Liver (tissue), 9 donors: ENCODE results near the gene CDC37. TPM values are rescaled to one million over a fixed set of nuclear protein-coding genes. Genes with fewer than 3 reads are reported as not detected.

Experiments
- DNase-seq: peaks from one replicate; pipeline ENCODE4 v3.0.0-alpha.2; 2017; ENCODE audit warnings: low spot score
- H3K27ac ChIP-seq, 2 donors: one replicate each; pipeline ENCODE4 v1.7.0; 2013; ENCODE audit warnings: inconsistent platforms in 2 of 2, low read length in 2 of 2, control low read depth in 1 of 2, low read depth in 1 of 2, mild to moderate bottlenecking in 1 of 2
- H3K27me3 ChIP-seq, 4 donors: one replicate each; pipeline versions ENCODE4 v1.6.1 to v1.7.0; 2013; ENCODE audit warnings: low read length in 3 of 4, inconsistent platforms in 1 of 4, mild to moderate bottlenecking in 1 of 4, moderate library complexity in 1 of 4; ENCODE audit not compliant: control insufficient read depth in 4 of 4, insufficient read depth in 4 of 4
- H3K36me3 ChIP-seq, 4 donors: one replicate each; pipeline versions ENCODE4 v1.6.1 to v1.7.0; 2013; ENCODE audit warnings: low read length in 3 of 4, mild to moderate bottlenecking in 3 of 4, low read depth in 1 of 4, moderate library complexity in 1 of 4; ENCODE audit not compliant: control insufficient read depth in 4 of 4, insufficient read depth in 3 of 4
- H3K4me1 ChIP-seq, 4 donors: one replicate each; pipeline versions ENCODE4 v1.6.1 to v1.7.0; 2013; ENCODE audit warnings: low read length in 3 of 4, mild to moderate bottlenecking in 3 of 4, moderate library complexity in 1 of 4; ENCODE audit not compliant: control insufficient read depth in 4 of 4, insufficient read depth in 4 of 4
- H3K4me3 ChIP-seq, 3 donors: one replicate each; pipeline versions ENCODE4 v1.6.1 to v1.7.0; 2013; ENCODE audit warnings: low read length in 3 of 3, control low read depth in 1 of 3, low read depth in 1 of 3, mild to moderate bottlenecking in 1 of 3
- H3K9ac ChIP-seq, 2 donors: one replicate each; pipeline ENCODE4 v1.7.0; 2013; ENCODE audit warnings: low read length in 2 of 2, mild to moderate bottlenecking in 2 of 2, moderate library complexity in 2 of 2, control low read depth in 1 of 2, low read depth in 1 of 2
- H3K9me3 ChIP-seq, 4 donors: one replicate each; pipeline versions ENCODE4 v1.6.1 to v1.7.0; 2013; ENCODE audit warnings: low read length in 3 of 4; ENCODE audit not compliant: control insufficient read depth in 4 of 4
- CTCF ChIP-seq: fragments of 150-350 bp; IDR thresholded peaks from 2 replicates; pipeline ENCODE4 v1.5.1; 2017; ENCODE audit warnings: improper control_type of control experiment, low read depth, low read length; ENCODE audit not compliant: missing input control
- EGR1 ChIP-seq, 2 donors: IDR thresholded peaks; 2 replicates each; pipeline ENCODE4 v1.6.1; 2016 to 2018; ENCODE audit warnings: antibody characterized with exemption in 2 of 2, low read depth in 2 of 2
- FOXA1 ChIP-seq: IDR thresholded peaks from 2 replicates; pipeline ENCODE4 v1.6.1; 2016; ENCODE audit warnings: antibody characterized with exemption
- FOXA2 ChIP-seq: IDR thresholded peaks from 2 replicates; pipeline ENCODE4 v1.6.1; 2016; ENCODE audit warnings: antibody characterized with exemption
- GABPA ChIP-seq, 2 donors: IDR thresholded peaks in 1 of 2; conservative IDR thresholded peaks in 1 of 2; 2 replicates each; pipeline ENCODE4 v1.6.1; 2016; ENCODE audit warnings: antibody characterized with exemption in 2 of 2, mild to moderate bottlenecking in 1 of 2, moderate library complexity in 1 of 2
- HNF4A ChIP-seq, 2 donors: conservative IDR thresholded peaks; 2 replicates each; pipeline ENCODE4 v1.6.1; 2016; ENCODE audit warnings: antibody characterized with exemption in 2 of 2, mild to moderate bottlenecking in 2 of 2
- HNF4G ChIP-seq: IDR thresholded peaks from 2 replicates; pipeline ENCODE4 v1.6.1; 2016; ENCODE audit warnings: antibody characterized with exemption
- JUND ChIP-seq, 2 donors: IDR thresholded peaks; 2 replicates each; pipeline ENCODE4 v1.6.1; 2016; ENCODE audit warnings: antibody characterized with exemption in 2 of 2
- MAX ChIP-seq: IDR thresholded peaks from 2 replicates; pipeline ENCODE4 v1.6.1; 2016; ENCODE audit warnings: antibody characterized with exemption
- RAD21 ChIP-seq, 2 donors: IDR thresholded peaks; 2 replicates each; pipeline ENCODE4 v1.6.1; 2016; ENCODE audit warnings: antibody characterized with exemption in 2 of 2, mild to moderate bottlenecking in 2 of 2
- RXRA ChIP-seq, 2 donors: IDR thresholded peaks; 2 replicates each; pipeline ENCODE4 v1.6.1; 2017 to 2018; ENCODE audit warnings: antibody characterized with exemption in 2 of 2, mild to moderate bottlenecking in 1 of 2
- SP1 ChIP-seq: IDR thresholded peaks from 2 replicates; pipeline ENCODE4 v1.6.1; 2018; ENCODE audit warnings: antibody characterized with exemption, mild to moderate bottlenecking
- TAF1 ChIP-seq: conservative IDR thresholded peaks from 2 replicates; pipeline ENCODE4 v1.6.1; 2016; ENCODE audit warnings: antibody characterized with exemption, mild to moderate bottlenecking
- ZBTB33 ChIP-seq: IDR thresholded peaks from 2 replicates; pipeline ENCODE4 v1.6.1; 2016; ENCODE audit warnings: antibody characterized with exemption
- WGBS: extraction: QIAGEN DNeasy Blood & Tissue Kit; methylation state at CpG from one replicate; pipeline ENCODE4 v1.1.7; 2013; 5-methylcytosine and 5-hydroxymethylcytosine counted together
- polyA plus RNA-seq, 2 donors: library from polyadenylated mRNA; stranded (reverse) in 1 of 2; unstranded in 1 of 2; fragments of 200-250 nt in 1 of 2; fragments of >200 nt in 1 of 2; fragmentation: Nextera tagmentation in 1 of 2; extraction: Ambion mirVana in 1 of 2; gene quantifications; one replicate each; pipeline versions ENCODE4 v1.2.1 to v1.2.3, GENCODE V29; 2013 to 2015
- total RNA-seq, 2 donors: library from RNA; depleted of rRNA; stranded (reverse); fragments of >200 nt; gene quantifications; one replicate each; pipeline ENCODE4 v1.2.3, GENCODE V29; 2014
- TF ChIP-seq, protein P1 (sequence below): IDR thresholded peaks from 2 replicates; pipeline ENCODE4 v1.6.1; 2016; ENCODE audit warnings: antibody characterized with exemption
- donor health status: healthy.
- donor health status: healthy.
- donor health status: healthy.
- donor health status: healthy.
- donor health status: healthy.

Gene CDC37
- total and polyA plus RNA-seq, 4 donors = 46.0 to 69.9 (median 56.8) TPM

DNA sequence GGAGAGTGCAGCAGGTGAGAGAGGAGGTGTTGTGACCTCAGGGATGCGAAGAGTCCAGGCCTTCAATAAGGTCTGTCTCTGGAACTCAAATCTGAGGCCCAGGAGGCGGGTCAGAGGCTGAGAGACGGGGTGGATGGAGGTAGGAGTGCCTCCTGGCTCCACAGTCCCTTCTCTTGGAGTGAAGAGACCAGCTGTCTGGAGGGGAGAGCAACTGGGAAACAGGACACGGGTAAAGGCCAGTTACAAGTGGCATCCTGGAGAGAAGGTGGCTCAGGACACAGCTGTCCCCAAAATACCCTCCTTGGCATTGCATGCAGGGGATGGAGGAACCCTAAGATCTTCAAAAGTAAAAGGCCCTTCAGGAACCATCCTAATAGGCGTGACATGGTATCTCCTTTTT is 36.2 kb upstream of the CDC37 start:
- WGBS = 88% methylated on average over 5 of the region's 5 CpGs
- DNase-seq = no peak
- H3K9me3 ChIP-seq = no peaks in the 10 kb centered on the region
- no peaks in the 10 kb centered on the region for H3K4me1 ChIP-seq
- H3K4me3 ChIP-seq = no peak overlapping the region
- no peak for TF ChIP-seq EGR1 (IDR thresholded peaks at IDR 0.05; ENCODE audit: low read depth in 2 of 2)
- no peak for TF ChIP-seq JUND (IDR thresholded peaks at IDR 0.05)
- H3K9ac ChIP-seq = no peak overlapping the region
- H3K27ac ChIP-seq = no peak overlapping the region
- no peaks in the 10 kb centered on the region for H3K36me3 ChIP-seq
- H3K27me3 ChIP-seq = no peaks in the 10 kb centered on the region

GRCh38 chr19:10433131-10433536 is 29.8 kb upstream of the CDC37 start:
- Histone ChIP-seq H3K9ac (no peak overlapping the region), H3K4me1 (peaks cover 3 to 13% (median 8%) of the 10 kb centered on the region in 4 donors), H3K9me3 (no peaks in the 10 kb centered on the region), H3K27ac (no peak overlapping the region), H3K4me3 (no peak overlapping the region), H3K27me3 (peaks cover 0 to 5% (median 2%) of the 10 kb centered on the region in 4 donors), H3K36me3 (no peaks in the 10 kb centered on the region)
- no peak for DNase-seq
- no peak for TF ChIP-seq CTCF
- TF ChIP-seq RXRA (IDR thresholded peaks at IDR 0.05) = no peak
- TF ChIP-seq GABPA (IDR thresholded peaks at IDR 0.05 in 1 of 2, conservative IDR thresholded peaks at IDR 0.05 in 1 of 2) = no peak
- no peak for TF ChIP-seq TAF1
- no peak for TF ChIP-seq FOXA1
- no peak for TF ChIP-seq HNF4G
- TF ChIP-seq ZBTB33 = no peak
- WGBS = 87% methylated on average over 10 of the region's 10 CpGs

DNA sequence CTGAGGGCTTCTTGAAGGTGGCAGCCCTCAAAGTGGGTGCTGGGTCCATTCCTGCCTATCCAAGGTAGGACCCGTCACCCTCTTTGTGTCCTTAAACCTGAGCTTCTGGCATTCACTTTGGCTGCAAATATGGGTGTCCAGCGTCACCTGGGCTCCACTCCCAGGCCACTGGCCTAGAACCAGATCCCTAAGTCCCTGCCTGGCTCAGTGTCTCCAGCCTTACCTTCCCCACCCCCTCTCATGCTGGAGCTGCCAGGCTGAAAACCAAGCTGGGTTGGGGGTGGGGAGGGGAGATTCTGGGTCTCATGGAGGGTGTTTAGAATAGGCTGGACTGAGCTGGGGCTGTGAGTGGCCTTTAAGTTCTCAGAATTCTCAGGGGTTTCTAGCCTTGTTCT is 29.4 kb upstream of the CDC37 start:
- H3K27ac ChIP-seq = no peak overlapping the region
- peaks cover 3 to 13% (median 8%) of the 10 kb centered on the region in 4 donors for H3K4me1 ChIP-seq
- H3K9me3 ChIP-seq = no peaks in the 10 kb centered on the region
- TF ChIP-seq HNF4G (no peak), MAX (no peak), FOXA2 (no peak), FOXA1 (no peak), RXRA (IDR thresholded peaks at IDR 0.05) (no peak), SP1 (no peak), RAD21 (IDR thresholded peaks at IDR 0.05) (no peak), GABPA (IDR thresholded peaks at IDR 0.05 in 1 of 2, conservative IDR thresholded peaks at IDR 0.05 in 1 of 2) (no peak), EGR1 (IDR thresholded peaks at IDR 0.05; ENCODE audit: low read depth in 2 of 2) (no peak), CTCF (no peak), HNF4A (conservative IDR thresholded peaks at IDR 0.05) (no peak)
- TF ChIP-seq, protein P1, sequence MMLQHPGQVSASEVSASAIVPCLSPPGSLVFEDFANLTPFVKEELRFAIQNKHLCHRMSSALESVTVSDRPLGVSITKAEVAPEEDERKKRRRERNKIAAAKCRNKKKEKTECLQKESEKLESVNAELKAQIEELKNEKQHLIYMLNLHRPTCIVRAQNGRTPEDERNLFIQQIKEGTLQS = no peak
- no peak overlapping the region for H3K4me3 ChIP-seq
- 56% methylated on average over 2 of the region's 2 CpGs for WGBS
- no peaks in the 10 kb centered on the region for H3K36me3 ChIP-seq
- no peak overlapping the region for H3K9ac ChIP-seq
- peaks cover 0 to 5% (median 2%) of the 10 kb centered on the region in 4 donors for H3K27me3 ChIP-seq
- DNase-seq = no peak
